HEK293 (cell line): ENCODE measurements around the gene KRI1.

Experiments
- BCL11A ChIP-seq: fragments of 450-650 bp; formaldehyde crosslinking; IDR thresholded peaks from 2 replicates; pipeline ENCODE4 v1.5.1; 2016; ENCODE audit warnings: low read depth, missing biosample characterization, missing genetic modification characterization
- CTCF ChIP-seq: fragments of 450-650 bp; formaldehyde crosslinking; IDR thresholded peaks from 2 replicates; pipeline ENCODE4 v1.5.1; 2016; ENCODE audit warnings: missing biosample characterization, missing genetic modification characterization
- MZF1 ChIP-seq: fragments of 450-650 bp; formaldehyde crosslinking; IDR thresholded peaks from 2 replicates; pipeline ENCODE4 v1.5.1; 2017; ENCODE audit warnings: missing biosample characterization, missing genetic modification characterization, borderline replicate concordance
- YY2 ChIP-seq: fragments of 450-650 bp; formaldehyde crosslinking; IDR thresholded peaks from 2 replicates; pipeline ENCODE4 v1.5.1; 2016; ENCODE audit warnings: missing biosample characterization, missing genetic modification characterization
- ZBTB26 ChIP-seq: fragments of 450-650 bp; formaldehyde crosslinking; optimal IDR thresholded peaks from 2 replicates; pipeline ENCODE3; 2016; ENCODE audit warnings: missing biosample characterization, mild to moderate bottlenecking, missing genetic modification characterization
- ZNF112 ChIP-seq: fragments of 450-650 bp; formaldehyde crosslinking; IDR thresholded peaks from 2 replicates; pipeline ENCODE4 v1.5.0; 2017; ENCODE audit warnings: missing biosample characterization, missing genetic modification characterization
- ZNF114 ChIP-seq: fragments of 450-650 bp; formaldehyde crosslinking; IDR thresholded peaks from 2 replicates; pipeline ENCODE4 v1.5.0; 2017; ENCODE audit warnings: missing biosample characterization, missing genetic modification characterization
- ZNF24 ChIP-seq: fragments of 450-650 bp; formaldehyde crosslinking; IDR thresholded peaks from 2 replicates; pipeline ENCODE4 v1.5.1; 2016; ENCODE audit warnings: missing biosample characterization, missing genetic modification characterization
- ZNF274 ChIP-seq, 2 experiments: fragments of 200-500 bp in 1 of 2; fragments of 450-650 bp in 1 of 2; sonication (Bioruptor generic) in 1 of 2; formaldehyde crosslinking in 1 of 2; IDR thresholded peaks; 2 replicates each; pipeline versions ENCODE4 v1.5.1 to v1.6.1; 2014 to 2016; ENCODE audit warnings: borderline replicate concordance in 1 of 2, inconsistent platforms in 1 of 2, low read length in 1 of 2, missing biosample characterization in 1 of 2, missing genetic modification characterization in 1 of 2
- ZNF514 ChIP-seq: fragments of 450-650 bp; formaldehyde crosslinking; IDR thresholded peaks from 2 replicates; pipeline ENCODE4 v1.5.1; 2016; ENCODE audit warnings: missing biosample characterization, missing genetic modification characterization
- ZNF585B ChIP-seq: fragments of 450-650 bp; formaldehyde crosslinking; IDR thresholded peaks from 2 replicates; pipeline ENCODE4 v1.5.1; 2016; ENCODE audit warnings: missing biosample characterization, missing genetic modification characterization
- ZNF621 ChIP-seq: fragments of 450-650 bp; formaldehyde crosslinking; IDR thresholded peaks from 2 replicates; pipeline ENCODE4 v1.5.1; 2017; ENCODE audit warnings: missing biosample characterization, missing genetic modification characterization
- ZNF768 ChIP-seq: fragments of 450-650 bp; formaldehyde crosslinking; IDR thresholded peaks from 2 replicates; pipeline ENCODE4 v1.5.1; 2018; ENCODE audit warnings: missing biosample characterization, mild to moderate bottlenecking, missing genetic modification characterization
- TF ChIP-seq, protein P1 (sequence below): fragments of 450-650 bp; formaldehyde crosslinking; IDR thresholded peaks from 2 replicates; pipeline ENCODE4; 2016; ENCODE audit warnings: missing biosample characterization, missing genetic modification characterization

- TF ChIP-seq ZNF621 (no peak), ZNF114 (no peak), ZNF514 (tag by site-specific recombination) (no peak), CTCF (tag by site-specific recombination) (no peak), ZNF112 (tag by site-specific recombination) (no peak), ZNF585B (tag by site-specific recombination) (no peak), MZF1 (tag by site-specific recombination) (no peak), ZBTB26 (tag by site-specific recombination) (no peak), ZNF24 (no peak), ZNF768 (no peak), ZNF274 (IDR thresholded peaks at IDR 0.05; ENCODE audit: low read length) (no peak), ZNF274 (tag by site-specific recombination; IDR thresholded peaks at IDR 0.05; ENCODE audit: borderline replicate concordance) (no peak), YY2 (tag by site-specific recombination) (no peak), BCL11A (tag by site-specific recombination) (no peak)
- TF ChIP-seq, protein P1, sequence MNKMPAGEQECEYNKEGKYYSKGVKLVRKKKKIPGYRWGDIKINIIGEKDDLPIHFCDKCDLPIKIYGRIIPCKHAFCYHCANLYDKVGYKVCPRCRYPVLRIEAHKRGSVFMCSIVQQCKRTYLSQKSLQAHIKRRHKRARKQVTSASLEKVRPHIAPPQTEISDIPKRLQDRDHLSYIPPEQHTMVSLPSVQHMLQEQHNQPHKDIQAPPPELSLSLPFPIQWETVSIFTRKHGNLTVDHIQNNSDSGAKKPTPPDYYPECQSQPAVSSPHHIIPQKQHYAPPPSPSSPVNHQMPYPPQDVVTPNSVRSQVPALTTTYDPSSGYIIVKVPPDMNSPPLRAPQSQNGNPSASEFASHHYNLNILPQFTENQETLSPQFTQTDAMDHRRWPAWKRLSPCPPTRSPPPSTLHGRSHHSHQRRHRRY = no peak
These were observed 27.4 kb downstream of the KRI1 start for GRCh38 chr19:10538204-10538983.
